ENCODE measurements around the gene ZSCAN5B. TPM values are rescaled to one million over a fixed set of nuclear protein-coding genes. Genes with fewer than 3 reads are reported as not detected.

The ZSCAN5B gene
- total RNA-seq, 1 experiment from 2014 or later, result not detected

GRCh38 chr19:56222901-56223300 lies 25.3 kb upstream of the ZSCAN5B start:
- no CpG with 5 or more reads among the region's 6 CpGs for WGBS (ENCODE audit: extremely low coverage, insufficient read length, low lambda C conversion rate)
- H3K4me1 Mint-ChIP-seq, result no peaks in the 10 kb centered on the region
- peaks cover 0 to 3% (median 0%) of the 10 kb centered on the region in 3 experiments; a peak in 3 of 7 replicates for H3K36me3 Mint-ChIP-seq (ENCODE audit: insufficient read depth in 1 of 3, low read depth in 3 of 3)
- Histone ChIP-seq H3K56ac (ENCODE audit: insufficient read length, low read depth, low read length) (no peak overlapping the region), H4K8ac (replicated peaks; ENCODE audit: insufficient read length, low read depth, low read length) (no peak overlapping the region), H2AK5ac (ENCODE audit: insufficient read length, low read length) (no peak overlapping the region), H2BK12ac (ENCODE audit: insufficient read length, low read depth, low read length) (no peak overlapping the region), H3K27me3 (ENCODE audit: insufficient read depth, low read length) (no peaks in the 10 kb centered on the region), H3K4me1 (ENCODE audit: insufficient read depth, low read length) (no peaks in the 10 kb centered on the region), H3K23me2 (ENCODE audit: insufficient read length, low read depth, low read length, poor library complexity, severe bottlenecking) (no peaks in the 10 kb centered on the region), H2AFZ (ENCODE audit: low read length) (no peak overlapping the region), H4K91ac (ENCODE audit: insufficient read length, low read depth, low read length) (no peak overlapping the region), H4K20me1 (ENCODE audit: control insufficient read depth, insufficient read depth, insufficient read length) (no peaks in the 10 kb centered on the region), H4K5ac (ENCODE audit: insufficient read length, low read depth, low read length) (no peak overlapping the region), H3K9me3 (ENCODE audit: control insufficient read depth, low read depth, low read length) (no peaks in the 10 kb centered on the region), H3K23ac (ENCODE audit: insufficient read length, low read depth, low read length) (no peak overlapping the region), H3K79me1 (ENCODE audit: insufficient read depth, low read depth, low read length, poor library complexity, severe bottlenecking) (no peaks in the 10 kb centered on the region), H3K79me2 (ENCODE audit: insufficient read depth, low read length) (no peaks in the 10 kb centered on the region), H2BK120ac (ENCODE audit: low read depth, low read length, poor library complexity, severe bottlenecking) (no peak overlapping the region), H2BK15ac (ENCODE audit: low read depth, low read length) (no peak overlapping the region), H3K4ac (ENCODE audit: low read depth, low read length) (no peak overlapping the region), H3K18ac (ENCODE audit: insufficient read length, low read depth, low read length) (no peak overlapping the region), H3K27ac (ENCODE audit: insufficient read length, low read depth, low read length) (no peak overlapping the region), H2BK5ac (ENCODE audit: insufficient read length, low read length) (no peak overlapping the region), H3T11ph (ENCODE audit: low read length) (no peak overlapping the region), H2BK20ac (ENCODE audit: low read depth, low read length, poor library complexity, severe bottlenecking) (no peak overlapping the region), H3K9ac (ENCODE audit: extremely low read depth, insufficient read length, low read length) (no peak overlapping the region), H3K4me2 (ENCODE audit: insufficient read depth, insufficient read length, low read length) (no peak overlapping the region), H3K14ac (ENCODE audit: insufficient read depth, low read length) (no peak overlapping the region)
- H3K4me3 Mint-ChIP-seq, result no peak overlapping the region
- no peak overlapping the region for H3K27ac Mint-ChIP-seq
- no peak for DNase-seq
- peak; percentile 16; the same call in 2 of the 3 replicates for TF ChIP-seq CTCF (conservative IDR thresholded peaks at IDR 0.05)
- peaks cover 2% of the 10 kb centered on the region; the same call in 1 of the 2 replicates for H3K27me3 Mint-ChIP-seq (ENCODE audit: low read depth)
- H3K9me3 Mint-ChIP-seq, result peaks cover 0 to 16% of the 10 kb centered on the region in 2 experiments; a peak in 2 of 5 replicates

Data from H9 (cell line).